Ovary (tissue), 9 donors: ENCODE measurements around the gene BIRC7. TPM values are rescaled to one million over a fixed set of nuclear protein-coding genes. Genes with fewer than 3 reads are reported as not detected.
A peak's percentile ranks its signal among the peaks of the same experiment; 100 is the strongest.

ENCODE experiments used
- DNase-seq, 5 donors: peaks; one replicate each; pipeline ENCODE4 v3.0.0-alpha.2; 2019 to 2020
- H3K27ac ChIP-seq, 2 donors: fragments of 200-600 bp; one replicate each; pipeline versions ENCODE4 v1.5.1 to v1.8.0; 2019 to 2022
- H3K27me3 ChIP-seq: fragments of 200-600 bp; one replicate; pipeline ENCODE4 v1.8.0; 2022
- H3K36me3 ChIP-seq: fragments of 200-600 bp; sonication (generic); one replicate; pipeline ENCODE4 v1.5.1; 2019
- H3K4me1 ChIP-seq: one replicate; pipeline ENCODE4 v1.8.1; 2013; ENCODE audit warnings: mild to moderate bottlenecking, moderate library complexity; ENCODE audit not compliant: insufficient read depth
- H3K4me3 ChIP-seq: fragments of 200-600 bp; sonication (generic); one replicate; pipeline ENCODE4 v1.5.1; 2017
- H3K9me3 ChIP-seq, 2 donors: fragments of 200-600 bp in 1 of 2; sonication (generic) in 1 of 2; one replicate each; pipeline versions ENCODE4 v1.5.1 to v1.8.1; 2013 to 2019; ENCODE audit warnings: mild to moderate bottlenecking in 1 of 2, moderate library complexity in 1 of 2
- CTCF ChIP-seq, 3 donors: fragments of 450-650 bp in 2 of 3; fragments of 200-600 bp in 1 of 3; IDR thresholded peaks; one replicate each; pipeline versions ENCODE4 v1.5.1 to v1.8.0; 2016 to 2022; ENCODE audit warnings: antibody characterized with exemption in 3 of 3, mild to moderate bottlenecking in 1 of 3
- EP300 ChIP-seq: sonication (generic); formaldehyde crosslinking; IDR thresholded peaks from one replicate; pipeline ENCODE4 v1.6.1; 2017; ENCODE audit warnings: antibody characterized with exemption
- POLR2A ChIP-seq: fragments of 450-650 bp; IDR thresholded peaks from one replicate; pipeline ENCODE4 v1.6.1; 2017; ENCODE audit warnings: antibody characterized with exemption, mild to moderate bottlenecking, moderate library complexity
- WGBS, 3 donors: extraction: QIAGEN DNeasy Blood & Tissue Kit in 1 of 3; methylation state at CpG; one replicate each; pipeline versions ENCODE4 v1.1.5 to v1.1.7; 2013 to 2017; 5-methylcytosine and 5-hydroxymethylcytosine counted together
- intact Hi-C, 4 donors: fragments of 100-400 bp; cut with DNase I; formaldehyde crosslinking; loops; one replicate each; pipeline versions ENCODE4 v1.11.0 to v1.15.1; 2022 to 2023
- polyA plus RNA-seq, 2 donors: library from polyadenylated mRNA; stranded (reverse); fragments of 200-250 nt in 1 of 2; fragments of 350-450 nt in 1 of 2; fragmentation: Illumina TruSeq in 1 of 2; extraction: RNeasy Lipid Tissue Mini Kit (QIAGEN cat#74804) in 1 of 2; gene quantifications; one replicate each; pipeline ENCODE4 v1.2.3, GENCODE V29; 2013 to 2014
- total RNA-seq, 7 donors: library from RNA; depleted of rRNA in 2 of 7; stranded (reverse); fragments of >200 nt in 2 of 7; fragmentation: NEBNext Ultra II Directional in 3 of 7; extraction: Animal tissue kit (Norgen Biotek cat#: 25700) in 3 of 7; gene quantifications; one replicate each; pipeline versions ENCODE4 v1.1.0 to v1.2.4, GENCODE V29; 2016 to 2023
- donor health status: DM: no; HTN: no; CAD: no; lungs with moderate emphysema.
- donor health status: DM: no; HTN: no; CAD: no.
- donor health status: Bipolar disorder and iron deficiency.
- donor health status: DM: yes; HTN: yes; CAD: no.
- donor health status: DM: no; HTN: no; CAD: no.
- donor health status: DM: yes; HTN: yes; CAD: no.

BIRC7 gene
- total and polyA plus RNA-seq, 9 donors, result 0.60 to 1.1 TPM; not detected in 7

GRCh38 chr20:63224412-63225081 lies 11.2 kb upstream of the BIRC7 start:
- Histone ChIP-seq H3K36me3 (no peaks in the 10 kb centered on the region), H3K27me3 (no peaks in the 10 kb centered on the region), H3K9me3 (no peaks in the 10 kb centered on the region), H3K27ac (peak overlapping the region in 1 of 2 donors; percentile 45), H3K4me3 (no peak overlapping the region), H3K4me1 (no peaks in the 10 kb centered on the region)
- TF ChIP-seq POLR2A (no peak), CTCF (IDR thresholded peaks at IDR 0.05) (no peak), EP300 (no peak)
- peak; percentile 62 to 83 (median 71) for DNase-seq
- 17 to 25% (median 20%) methylated on average over 14 to 16 of the region's 16 CpGs for WGBS, 3 donors
- intact Hi-C loops, result no loop called here

GRCh38 chr20:63225082-63225454 lies 10.6 kb upstream of the BIRC7 start:
- WGBS, 3 donors, result 25 to 33% (median 30%) methylated on average over 7 of the region's 7 CpGs
- Histone ChIP-seq H3K27me3 (no peaks in the 10 kb centered on the region), H3K4me1 (no peaks in the 10 kb centered on the region), H3K9me3 (no peaks in the 10 kb centered on the region), H3K27ac (peak overlapping the region in 1 of 2 donors; percentile 45), H3K36me3 (no peaks in the 10 kb centered on the region), H3K4me3 (no peak overlapping the region)
- intact Hi-C loops, result no loop called here
- TF ChIP-seq EP300 (no peak), POLR2A (no peak), CTCF (IDR thresholded peaks at IDR 0.05) (no peak)
- no peak for DNase-seq

GRCh38 chr20:63226042-63226943 lies 9.4 kb upstream of the BIRC7 start:
- intact Hi-C loops, result no loop called here
- no peaks in the 10 kb centered on the region for H3K36me3 ChIP-seq
- no peak overlapping the region for H3K27ac ChIP-seq
- DNase-seq, result no peak
- no peak overlapping the region for H3K4me3 ChIP-seq
- TF ChIP-seq EP300 (no peak), CTCF (IDR thresholded peaks at IDR 0.05) (no peak), POLR2A (no peak)
- no peaks in the 10 kb centered on the region for H3K9me3 ChIP-seq
- WGBS, 3 donors, result 81 to 86% (median 86%) methylated on average over 19 of the region's 19 CpGs
- no peaks in the 10 kb centered on the region for H3K4me1 ChIP-seq
- no peaks in the 10 kb centered on the region for H3K27me3 ChIP-seq

GRCh38 chr20:63227260-63227659 lies 8.4 kb upstream of the BIRC7 start:
- H3K27me3 ChIP-seq, result no peaks in the 10 kb centered on the region
- intact Hi-C loops, result no loop called here
- no peak overlapping the region for H3K4me3 ChIP-seq
- no peaks in the 10 kb centered on the region for H3K9me3 ChIP-seq
- no peak for DNase-seq
- no peaks in the 10 kb centered on the region for H3K36me3 ChIP-seq
- no peaks in the 10 kb centered on the region for H3K4me1 ChIP-seq
- 90 to 94% (median 92%) methylated on average over 5 of the region's 5 CpGs for WGBS, 3 donors
- no peak for TF ChIP-seq EP300
- no peak for TF ChIP-seq POLR2A
- TF ChIP-seq CTCF (IDR thresholded peaks at IDR 0.05), result no peak
- H3K27ac ChIP-seq, result no peak overlapping the region
